LHCN-M2 (cell line): Measurements from ENCODE around the gene OTC. TPM values are rescaled to one million over a fixed set of nuclear protein-coding genes. Genes with fewer than 3 reads are reported as not detected.

Source experiments
- DNase-seq: peaks from one replicate; pipeline ENCODE4 v3.0.0-alpha.2; 2012; ENCODE audit warnings: low read depth
- total RNA-seq: library from RNA; depleted of rRNA; stranded (reverse); fragments of >200 nt; gene quantifications from 2 replicates; pipeline ENCODE4 v1.2.3, GENCODE V29; 2014

Gene OTC
- total RNA-seq, 1 experiment from 2014 or later: not detected

DNA sequence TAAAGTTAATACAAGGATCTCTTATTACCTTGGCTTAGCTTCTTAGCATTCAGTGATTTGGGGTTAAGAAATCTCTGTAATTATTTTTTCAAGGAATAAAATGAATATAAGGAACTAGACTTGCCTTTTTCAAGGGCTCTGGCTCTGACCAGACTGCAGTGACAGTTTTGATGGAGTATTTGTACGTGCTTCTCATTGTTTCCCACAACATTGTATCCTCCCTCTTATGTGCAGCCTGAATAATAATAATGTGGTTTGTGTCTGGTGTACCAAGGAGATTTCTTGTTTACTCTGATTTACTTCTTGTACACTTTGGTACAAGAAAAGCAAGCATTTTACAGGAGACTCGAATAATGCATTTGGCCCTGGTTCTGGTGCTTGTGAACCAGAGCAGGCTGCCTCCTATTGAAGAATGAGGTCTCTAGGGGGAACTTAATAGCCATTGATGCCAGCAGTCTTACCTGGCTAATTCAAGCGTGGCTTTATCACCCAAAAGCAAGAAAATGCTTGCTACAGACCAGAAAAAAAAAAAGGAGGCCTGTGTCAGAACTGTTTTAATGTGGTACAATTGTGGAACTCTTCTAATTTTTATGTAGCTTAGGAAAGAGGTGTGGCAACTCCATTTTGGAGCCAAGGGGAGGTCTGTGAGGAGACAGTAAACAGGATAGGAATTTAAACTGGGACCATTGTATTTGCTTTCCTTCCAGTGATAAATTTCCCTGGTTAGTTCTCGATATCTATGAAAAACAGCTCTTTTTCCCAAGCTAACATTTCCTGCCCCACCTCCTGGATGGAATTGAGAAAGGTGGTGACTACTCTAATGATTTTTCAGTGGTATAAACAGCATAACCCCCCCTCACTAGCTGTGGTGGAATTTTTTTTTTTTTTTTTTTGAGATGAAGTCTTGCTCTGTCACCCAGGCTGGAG, 5.6 kb downstream of the OTC start:
- no peak for DNase-seq

DNA sequence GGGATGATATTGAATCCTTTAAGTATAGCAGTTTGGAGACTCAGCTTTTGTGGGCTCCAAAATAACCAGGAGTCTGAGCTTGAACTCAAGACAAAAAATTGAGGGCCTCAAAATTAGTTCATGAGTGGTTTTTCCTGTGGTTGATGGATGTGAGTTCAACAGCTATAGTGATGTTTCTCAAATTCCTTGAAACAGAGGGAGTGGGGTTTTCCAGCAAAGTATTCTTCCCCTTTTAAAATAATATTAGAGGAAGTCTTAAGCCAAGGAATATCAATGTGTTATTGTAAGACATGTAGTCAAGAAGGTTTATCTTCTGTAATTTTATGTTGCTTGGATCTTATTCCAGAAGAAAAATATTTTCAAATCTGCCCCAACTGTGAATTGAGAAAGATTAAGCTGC, 10.6 kb downstream of the OTC start:
- DNase-seq: no peak

DNA sequence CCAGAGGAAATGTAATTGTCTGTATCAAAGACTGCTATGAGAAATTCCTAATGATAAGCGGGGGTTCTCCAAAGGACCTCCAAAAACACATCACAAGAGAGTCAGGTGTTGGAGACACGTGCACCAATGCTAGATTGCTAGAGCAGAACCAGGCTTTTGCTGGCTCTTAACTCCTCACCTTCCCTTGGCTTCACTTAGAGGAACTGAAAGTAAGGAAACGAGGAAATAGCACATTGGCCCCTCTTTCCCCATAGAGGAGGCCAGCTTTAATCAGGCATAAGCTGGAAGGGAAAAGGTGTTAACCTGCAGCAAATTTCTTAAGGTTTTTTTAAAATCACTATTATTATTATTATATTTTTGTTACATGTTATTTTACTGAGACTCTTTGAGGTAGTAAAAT, 13.6 kb downstream of the OTC start:
- no peak for DNase-seq

DNA sequence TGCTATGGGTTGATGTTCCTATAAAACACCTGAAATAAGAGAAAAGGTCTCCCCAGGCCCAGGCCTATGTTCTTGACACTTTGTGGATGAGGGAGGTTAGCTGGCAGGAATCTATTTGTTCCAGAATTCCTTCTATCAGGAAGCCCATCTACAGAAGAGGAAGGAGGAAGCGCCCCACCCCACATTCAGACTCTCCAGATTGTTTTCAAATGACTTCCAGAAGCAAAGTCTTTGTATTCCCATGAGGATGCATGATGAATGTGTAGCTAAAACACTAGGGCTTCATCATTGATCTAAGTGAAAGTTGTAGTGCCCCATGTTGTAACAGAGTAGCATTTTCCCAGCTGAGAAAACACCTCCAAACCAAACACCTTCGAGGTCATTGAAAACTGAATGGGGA, 16.4 kb downstream of the OTC start:
- no peak for DNase-seq

DNA sequence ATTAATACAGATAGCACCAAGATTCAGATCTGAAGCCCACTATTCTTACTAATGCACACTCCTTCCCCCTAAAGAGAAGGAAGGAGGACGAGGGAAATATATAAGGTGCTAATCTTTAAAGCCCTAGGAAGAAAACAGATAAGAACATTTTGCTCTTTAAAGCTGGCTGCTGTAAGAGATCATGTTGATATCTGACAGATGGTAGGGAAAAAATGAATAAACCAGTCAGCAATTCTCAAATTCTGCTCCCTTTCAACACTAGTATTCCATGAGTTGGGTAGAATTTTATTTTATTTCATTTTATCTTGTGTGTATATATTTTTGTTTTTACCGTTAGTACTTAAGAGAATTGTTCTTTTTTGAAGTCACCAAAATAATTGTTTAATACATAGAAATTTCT, 19.2 kb downstream of the OTC start:
- no peak for DNase-seq

DNA sequence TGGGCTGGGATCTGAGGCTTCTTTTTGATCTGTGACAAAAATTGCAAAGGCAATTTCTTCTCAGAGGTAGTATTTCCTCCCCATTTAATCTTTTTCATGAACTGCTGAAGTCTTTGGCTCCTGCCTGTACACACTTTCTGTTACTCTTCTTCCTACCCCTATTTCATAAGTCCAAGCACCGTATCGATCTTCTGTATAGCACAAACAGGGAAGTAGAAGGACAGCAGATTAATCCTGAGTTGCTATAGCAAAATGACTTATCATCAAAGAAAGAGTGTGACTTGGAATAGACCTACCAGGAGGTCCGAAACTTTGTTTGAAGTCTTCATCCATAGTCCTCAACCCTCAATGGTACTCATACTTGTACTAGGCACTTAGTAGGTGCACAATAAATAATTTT, 22.0 kb downstream of the OTC start:
- no peak for DNase-seq

DNA sequence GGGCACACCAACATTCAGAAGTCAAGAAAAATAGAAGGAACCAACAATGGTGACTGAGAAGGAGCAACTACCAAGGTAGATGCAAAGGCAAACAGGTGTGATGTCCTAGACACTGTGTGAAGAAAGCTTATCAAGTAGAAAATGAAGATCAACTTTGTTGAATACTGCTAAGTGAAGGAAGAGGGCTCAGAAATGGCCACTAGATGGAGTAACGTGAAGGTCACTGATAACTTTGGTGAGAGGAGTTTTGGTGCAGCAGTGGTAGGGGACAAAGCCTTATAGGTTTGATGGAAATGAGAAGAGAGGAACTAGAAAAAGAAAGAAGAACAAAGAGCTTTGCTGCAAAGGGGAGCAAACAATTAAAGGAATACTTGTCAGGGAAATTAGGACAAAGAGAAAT, 23.5 kb downstream of the OTC start:
- DNase-seq: peak; percentile 12

DNA sequence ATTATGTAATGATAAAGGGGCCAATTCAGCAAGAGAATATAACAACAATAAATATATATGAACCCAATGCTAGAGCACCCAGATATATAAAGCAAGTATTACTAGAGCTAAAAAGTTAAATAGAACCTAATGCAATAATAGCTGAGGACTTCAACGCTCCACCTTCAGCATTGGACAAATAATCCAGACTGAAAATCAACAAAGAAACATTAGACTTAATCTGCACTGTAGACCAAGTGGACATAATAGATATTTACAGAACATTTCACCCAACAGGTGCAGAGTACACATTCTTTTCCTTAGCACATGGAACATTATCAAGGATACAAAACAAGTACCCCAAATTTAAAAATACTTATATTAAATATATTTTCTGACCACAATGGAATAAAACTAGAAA, 24.3 kb downstream of the OTC start:
- DNase-seq: no peak

DNA sequence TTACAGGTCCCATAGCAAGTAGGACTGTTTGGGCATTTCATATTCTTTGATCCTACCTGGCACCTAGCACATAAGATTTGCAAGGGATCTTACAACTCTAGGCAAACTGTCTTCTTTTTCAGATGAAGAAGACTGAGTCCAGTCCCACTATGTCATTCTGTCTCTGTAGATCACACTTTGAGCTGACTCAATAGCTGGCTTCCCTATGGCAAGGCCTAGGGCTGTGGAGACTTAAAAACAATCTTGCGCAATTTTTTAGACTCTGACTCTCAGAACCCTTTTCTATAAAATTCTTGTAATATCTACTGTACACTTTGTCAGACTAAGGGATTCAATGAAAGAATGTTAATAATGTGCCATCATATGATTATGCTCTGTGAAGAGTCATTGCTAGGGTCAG, 26.7 kb downstream of the OTC start:
- no peak for DNase-seq

DNA sequence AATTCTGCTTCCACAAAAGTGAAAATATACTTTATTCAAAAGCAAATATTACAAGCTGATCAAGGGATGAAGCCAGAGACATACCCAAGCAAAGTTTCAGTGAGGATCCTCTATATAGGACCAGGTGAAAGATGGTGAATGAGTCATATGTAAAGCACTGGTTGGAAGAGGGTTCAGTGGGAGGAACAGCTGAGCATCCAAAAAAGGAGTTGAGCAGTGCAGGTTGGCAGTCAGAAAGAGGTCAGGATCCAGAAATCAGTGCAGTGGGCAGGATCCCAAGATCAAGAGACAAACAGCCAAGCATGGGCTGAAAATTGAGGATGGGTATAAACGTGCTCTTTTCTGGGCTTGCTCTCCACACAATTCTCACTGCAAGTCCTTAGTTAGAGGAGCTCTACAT, 30.3 kb downstream of the OTC start:
- DNase-seq: no peak

DNA sequence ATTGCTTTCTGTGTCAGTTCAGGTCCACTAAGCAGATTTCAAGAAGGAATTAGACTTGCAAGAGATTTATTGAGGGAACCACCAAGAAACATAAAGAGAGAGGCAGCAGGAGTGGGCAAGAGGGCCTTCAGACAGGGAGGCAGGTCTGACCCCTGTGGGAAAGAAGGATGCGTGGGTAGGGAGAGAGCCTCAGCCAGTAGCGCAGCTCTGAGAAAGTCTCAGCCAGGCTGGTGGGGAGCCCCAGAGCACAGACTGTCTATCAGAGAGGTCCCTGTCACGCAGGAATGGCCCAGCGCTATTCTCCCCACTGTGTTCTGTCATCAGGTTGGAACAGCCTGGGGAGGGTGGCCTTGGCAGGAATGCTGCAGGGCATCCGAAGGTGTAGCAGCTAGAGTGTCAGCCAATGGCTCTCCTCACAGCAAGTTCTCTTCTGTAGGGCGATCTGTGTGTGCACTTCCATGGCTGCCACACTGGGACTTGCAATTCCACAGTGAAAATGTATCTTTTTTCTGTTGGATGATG, 48.0 kb downstream of the OTC start:
- DNase-seq: no peak

DNA sequence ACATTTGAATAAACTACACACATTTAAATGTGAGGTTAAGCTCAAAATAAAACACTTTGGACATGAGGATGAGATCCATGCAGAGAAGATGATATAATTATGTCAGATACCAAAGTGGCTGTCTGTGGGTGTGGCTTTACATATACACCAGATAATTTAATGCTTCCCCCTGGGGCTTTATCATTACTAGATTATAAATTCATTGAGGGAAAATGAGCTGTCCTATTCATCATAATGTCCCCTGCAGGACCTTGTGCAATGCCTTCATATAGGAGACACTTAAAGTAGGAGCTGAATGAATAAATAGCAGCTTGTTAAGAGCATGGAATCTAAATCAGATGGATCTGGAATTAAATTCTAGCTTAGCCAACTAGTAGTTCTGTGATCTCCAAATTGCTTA, 49.7 kb downstream of the OTC start:
- no peak for DNase-seq

DNA sequence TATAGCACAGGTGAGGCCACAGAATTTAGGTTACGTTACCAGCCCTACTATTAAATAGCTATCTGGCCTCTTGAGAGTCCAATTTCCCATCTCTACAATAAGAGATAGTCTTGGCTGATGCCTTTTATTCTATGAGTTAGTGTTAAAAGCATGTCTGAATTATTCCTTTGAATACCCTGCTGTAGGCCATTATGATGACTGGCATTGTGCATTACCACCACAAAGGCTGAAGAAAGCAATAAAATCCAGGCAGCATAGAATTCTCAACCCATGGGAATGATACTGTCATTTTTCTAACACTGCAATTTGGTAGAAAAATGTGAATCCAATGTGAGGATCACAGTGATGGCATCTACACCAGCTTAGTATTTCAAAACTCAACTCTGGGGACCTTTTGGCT, 51.4 kb downstream of the OTC start:
- DNase-seq: no peak

DNA sequence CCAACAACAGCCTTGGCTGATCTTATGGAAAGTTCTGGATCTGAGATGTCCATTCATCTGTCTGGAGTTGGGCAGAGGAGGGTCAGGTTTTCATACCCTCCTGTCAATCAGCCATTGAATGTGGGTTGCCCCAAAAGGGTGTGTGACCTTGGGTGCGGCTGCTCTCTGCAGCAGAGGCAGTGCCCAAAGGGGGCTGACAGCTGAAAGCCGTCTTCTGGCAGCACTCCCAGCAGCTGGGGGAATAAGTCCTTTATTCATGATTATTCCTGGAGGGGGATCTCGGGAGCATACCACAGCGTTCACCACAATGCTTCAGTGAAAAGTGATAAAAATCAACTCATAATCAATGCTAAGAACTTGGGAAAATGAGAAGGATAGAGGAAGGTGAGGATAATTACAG, 54.7 kb downstream of the OTC start:
- no peak for DNase-seq

DNA sequence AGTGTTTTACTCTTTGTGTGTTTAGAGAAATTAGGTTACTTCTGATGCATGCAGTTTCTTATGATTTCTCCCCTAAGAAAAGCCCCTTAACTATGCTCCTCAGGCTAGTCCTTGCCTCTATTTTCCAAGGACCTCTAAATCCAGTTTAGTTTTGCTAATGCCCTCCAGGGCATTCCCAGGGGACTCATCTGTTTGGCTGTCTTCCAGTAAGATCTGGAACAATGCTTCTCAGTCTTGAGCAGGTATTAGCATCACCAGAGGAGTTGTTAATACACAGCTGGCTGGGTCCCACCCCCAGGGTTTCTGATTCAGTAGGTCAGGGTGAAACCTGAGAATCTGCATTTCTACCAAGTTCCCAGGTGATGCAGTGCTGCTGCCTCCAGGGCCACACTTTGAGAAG, 56.9 kb downstream of the OTC start:
- peak; percentile 2 for DNase-seq

DNA sequence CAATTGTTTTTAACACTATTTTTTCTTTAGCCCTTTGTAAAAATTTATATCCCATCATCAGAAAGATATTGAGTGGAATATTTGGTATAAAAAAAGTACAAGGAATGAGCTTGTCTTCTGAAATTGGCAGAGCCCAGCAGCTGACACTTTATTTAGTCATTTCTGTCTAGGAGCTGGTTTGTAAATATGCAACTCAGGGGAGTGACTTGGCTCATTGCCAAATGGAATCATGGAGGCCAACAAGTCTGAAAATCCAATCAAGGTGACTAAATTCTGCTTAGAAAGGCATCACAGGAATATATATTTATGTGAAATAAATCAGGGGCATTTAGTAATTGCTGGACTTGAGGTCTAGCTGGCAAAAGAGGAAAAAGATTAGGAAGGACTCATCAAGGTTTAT, 74.4 kb downstream of the OTC start:
- peak; percentile 66 for DNase-seq

DNA sequence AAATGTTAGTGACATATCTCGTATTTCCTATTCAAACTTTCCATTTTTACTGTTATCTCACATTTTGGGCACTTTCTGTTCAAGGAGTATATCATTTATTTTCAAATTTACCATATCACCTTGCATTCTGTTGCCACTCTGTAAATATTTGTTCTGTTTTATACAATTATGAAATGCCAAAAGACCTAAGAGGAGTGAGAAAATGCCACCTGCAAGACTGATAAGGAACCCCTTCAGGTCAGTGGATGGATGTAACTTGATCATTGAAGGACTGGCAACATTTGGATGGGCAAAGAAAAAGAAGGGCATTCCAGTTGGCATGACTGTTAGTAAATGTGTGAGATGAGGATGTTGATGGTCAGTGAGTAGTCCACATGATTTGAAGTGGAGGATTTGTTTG, 79.1 kb downstream of the OTC start:
- DNase-seq: no peak

DNA sequence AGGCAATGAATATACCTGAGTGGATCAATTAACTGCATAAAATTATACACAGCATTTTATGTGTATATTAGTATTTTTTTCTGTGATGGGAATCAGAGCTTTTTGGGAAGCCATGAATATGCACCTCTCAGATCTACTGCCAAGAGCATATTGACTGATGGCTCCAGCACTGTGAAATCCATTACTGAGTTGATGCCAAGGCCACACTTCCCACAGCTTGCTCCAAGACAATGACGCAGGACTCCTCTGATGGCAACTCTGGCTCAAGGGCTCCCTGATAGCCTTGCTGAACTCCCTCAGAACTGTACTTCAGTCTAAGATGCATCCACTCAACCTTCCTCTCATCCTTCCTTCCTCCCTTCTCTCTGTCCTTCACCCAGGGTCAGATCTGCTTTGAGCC, 82.7 kb downstream of the OTC start:
- DNase-seq: no peak

DNA sequence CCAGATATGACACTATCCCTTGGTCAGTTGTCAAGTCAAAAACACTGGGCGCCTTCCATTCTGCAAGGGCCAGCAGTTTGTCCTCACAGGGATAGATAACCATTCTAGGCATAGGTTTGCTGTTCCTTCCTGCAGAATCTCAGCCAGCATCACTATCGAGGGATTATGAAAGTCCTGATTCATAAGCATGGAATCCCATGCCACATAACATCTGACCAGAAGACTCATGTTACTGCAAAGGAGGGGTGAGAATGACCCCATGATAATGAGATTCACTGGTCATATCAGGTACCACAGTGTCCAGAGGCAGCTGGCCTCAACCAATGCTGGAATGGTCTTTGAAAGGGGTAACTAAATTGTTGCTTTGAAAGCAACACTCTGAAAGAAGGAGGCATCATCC, 84.7 kb downstream of the OTC start:
- peak; percentile 80 for DNase-seq

DNA sequence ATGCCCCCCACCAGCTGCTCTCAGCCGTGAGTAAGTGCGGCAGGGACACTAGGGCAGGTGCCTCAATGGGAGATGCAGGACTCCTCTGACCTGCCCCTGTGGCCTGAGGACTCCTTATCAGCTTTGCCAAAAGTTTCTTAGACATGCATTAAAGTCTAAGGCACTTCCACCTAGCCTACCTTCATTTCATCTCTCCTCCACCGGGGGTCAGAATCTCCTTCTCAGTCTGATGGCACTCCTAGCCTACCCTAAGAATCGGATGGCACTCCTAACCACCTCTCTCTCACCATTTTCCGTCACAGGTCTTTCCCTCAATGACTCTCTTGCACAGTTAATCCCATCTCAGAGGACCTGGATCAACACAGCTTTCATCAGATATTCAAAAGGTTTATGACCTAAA, 85.9 kb downstream of the OTC start:
- DNase-seq: no peak

DNA sequence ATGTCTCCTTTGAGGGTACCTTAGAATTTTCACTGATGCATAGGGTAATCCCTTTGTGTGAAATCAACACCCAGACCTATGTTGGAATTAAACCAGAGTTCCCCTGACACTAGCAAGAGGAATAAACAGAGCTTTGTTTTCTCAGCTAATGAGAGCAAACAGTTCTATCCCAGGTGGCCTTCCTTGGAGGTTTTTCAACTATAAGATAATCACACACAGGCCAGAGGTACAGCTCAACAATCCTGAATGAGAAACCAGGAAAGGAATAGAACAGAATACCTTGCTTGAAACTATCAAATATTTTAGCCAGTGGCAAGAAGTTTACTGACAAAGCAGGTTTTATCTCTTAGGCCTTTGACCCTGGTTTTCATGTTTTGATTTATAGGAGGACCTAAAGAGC, 100.2 kb downstream of the OTC start:
- no peak for DNase-seq

DNA sequence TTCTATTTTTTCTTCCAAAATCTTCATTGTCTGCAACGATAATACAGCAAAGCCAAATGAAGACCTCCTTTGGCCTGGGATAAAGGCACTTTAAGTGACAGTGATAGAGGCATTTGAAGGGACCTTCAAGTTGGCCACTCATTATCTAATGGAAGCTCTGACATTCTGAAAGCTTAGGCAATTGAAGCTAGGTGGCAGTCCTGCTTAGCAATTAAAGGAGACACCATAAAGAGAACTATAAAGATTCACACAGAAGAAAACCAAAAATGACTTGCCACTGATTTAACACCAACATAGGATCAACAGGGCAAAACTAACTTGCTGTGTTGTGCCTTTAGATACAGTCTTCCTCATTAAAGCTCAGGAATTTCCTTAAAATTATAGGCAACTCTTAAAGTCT, 105.7 kb downstream of the OTC start:
- no peak for DNase-seq

DNA sequence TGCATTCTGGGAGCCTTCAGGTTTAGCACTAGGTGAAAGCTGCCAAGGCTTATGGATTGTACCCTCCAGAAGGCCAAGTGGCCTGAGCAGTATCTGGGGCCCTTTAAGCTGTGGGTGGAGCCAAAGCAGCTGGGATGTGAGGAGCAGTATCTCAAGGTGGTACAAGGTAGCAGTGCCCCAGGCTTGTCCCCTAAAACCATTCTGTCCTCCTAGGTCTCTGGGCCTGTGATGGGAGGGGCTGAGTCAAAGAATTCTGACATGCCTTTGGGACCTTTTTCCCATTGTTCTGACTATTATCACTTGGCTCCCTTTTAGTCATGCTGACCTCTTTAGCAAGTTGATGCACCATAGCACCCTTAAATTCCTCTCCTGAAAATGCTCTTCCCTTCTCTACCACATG, 109.9 kb downstream of the OTC start:
- no peak for DNase-seq

DNA sequence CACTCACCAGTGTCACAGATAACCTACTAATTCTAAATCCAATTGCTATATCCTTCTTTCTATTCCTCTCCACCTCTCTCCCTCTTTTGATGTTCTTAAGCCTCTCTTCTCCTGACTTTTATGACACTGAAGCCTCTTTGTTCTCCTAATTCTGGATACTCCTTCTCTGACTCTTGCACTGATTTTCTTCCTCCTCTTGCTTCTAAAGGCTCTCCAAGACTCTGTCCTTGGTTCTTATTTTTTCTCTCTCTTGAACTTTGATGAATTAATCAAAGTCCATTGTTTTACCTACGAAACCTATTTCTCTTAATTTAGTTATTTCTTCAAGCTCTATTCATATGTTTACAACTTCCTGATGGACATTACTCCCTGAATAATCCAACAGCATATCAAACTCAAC, 113.3 kb downstream of the OTC start:
- no peak for DNase-seq
